Putamen (tissue), 1 donor: Measurements from ENCODE around the gene EPHA4.

Experiments used
- DNase-seq: peaks from one replicate; pipeline ENCODE4 v3.0.0-alpha.2; 2016; ENCODE audit warnings: low spot score

EPHA4 gene

DNA sequence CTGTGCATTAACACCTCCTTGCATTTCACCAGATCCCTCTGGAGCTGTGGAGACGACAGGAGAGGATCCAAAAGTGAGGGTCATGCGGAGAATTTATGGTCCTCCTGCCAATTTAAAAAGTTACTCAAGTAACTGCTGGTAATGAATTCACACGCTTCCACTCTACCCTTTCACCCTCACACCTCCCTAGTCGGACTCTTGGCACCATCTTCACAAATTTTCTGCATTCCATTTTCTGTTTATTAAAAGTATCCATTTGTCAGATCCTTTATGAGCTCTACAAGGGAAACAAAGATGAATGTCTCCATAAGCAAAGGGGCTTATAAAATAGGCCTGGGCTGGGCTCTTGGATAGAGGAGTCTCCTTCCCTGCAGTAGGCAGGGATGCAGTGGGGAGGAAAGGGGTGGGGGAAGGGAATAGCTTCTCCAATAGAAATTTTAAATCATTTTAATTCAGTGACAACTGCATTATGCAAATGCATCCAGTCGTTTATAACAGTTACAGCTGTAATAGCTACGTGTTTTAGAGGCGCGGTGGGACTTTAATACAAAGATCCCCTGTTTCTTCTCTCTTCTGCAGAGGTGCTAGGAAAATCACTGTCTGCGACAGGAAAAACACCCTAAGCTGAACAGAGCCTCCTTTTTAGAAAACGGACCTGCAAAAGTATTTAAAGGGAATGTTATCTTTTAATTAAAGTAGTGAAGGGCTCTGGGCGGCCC, 132.2 kb downstream of the EPHA4 start:
- DNase-seq, result no peak

DNA sequence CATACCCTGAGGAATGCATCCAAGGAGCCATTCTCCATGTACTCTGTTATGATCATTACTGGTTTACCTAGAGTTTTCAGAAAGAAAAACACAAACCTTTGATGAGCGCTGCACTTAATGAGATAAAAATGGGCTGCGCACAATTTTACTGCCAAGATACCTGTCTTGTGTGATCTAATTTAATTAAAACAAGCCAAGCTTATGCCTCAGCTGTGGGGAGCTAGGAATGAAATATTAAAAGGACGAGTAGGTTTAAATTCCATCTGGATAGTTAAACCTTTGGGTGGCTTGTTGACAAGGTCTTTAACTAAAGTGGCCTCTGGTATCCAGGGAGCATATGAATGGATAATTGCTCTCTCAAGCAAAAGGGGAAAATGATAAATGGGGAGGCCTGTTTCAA, 135.0 kb downstream of the EPHA4 start:
- no peak for DNase-seq

DNA sequence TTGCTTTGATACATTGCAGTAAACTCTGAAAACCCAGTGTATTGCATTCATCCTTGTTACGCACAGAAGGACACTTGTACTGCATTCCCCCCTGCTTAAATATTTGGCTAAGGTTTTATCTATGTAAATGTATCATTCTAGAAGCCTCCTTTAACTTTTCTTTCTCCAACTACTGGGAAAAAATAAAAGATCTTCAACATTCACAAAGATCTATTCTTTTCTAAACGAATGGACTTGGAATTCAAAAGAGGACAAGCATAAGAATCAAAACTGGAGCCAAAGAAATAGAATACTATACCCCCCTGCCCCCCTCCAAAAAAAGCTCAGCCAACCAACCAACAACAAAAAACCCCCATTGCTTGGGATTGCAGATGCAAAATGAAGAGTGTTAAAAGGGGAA, 136.9 kb downstream of the EPHA4 start:
- DNase-seq, result no peak

DNA sequence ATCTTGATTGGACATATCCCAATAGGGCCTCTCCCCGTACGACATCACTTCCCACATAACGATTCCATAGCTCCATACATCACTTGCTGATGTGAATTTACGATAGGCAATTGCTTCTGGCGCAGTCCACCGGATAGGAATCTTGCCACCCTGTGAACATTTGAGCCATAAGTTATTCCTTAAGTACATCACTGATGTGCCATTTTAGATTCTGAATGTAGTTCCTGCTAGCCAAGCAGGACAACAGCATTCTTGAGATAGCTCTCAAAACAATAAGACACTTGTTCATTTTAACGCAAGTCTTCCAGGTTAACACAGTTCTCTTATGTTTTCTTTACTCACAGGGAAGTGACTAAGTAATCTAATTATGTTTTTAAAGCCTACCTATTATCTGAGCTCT, 138.0 kb downstream of the EPHA4 start:
- DNase-seq, result no peak

DNA sequence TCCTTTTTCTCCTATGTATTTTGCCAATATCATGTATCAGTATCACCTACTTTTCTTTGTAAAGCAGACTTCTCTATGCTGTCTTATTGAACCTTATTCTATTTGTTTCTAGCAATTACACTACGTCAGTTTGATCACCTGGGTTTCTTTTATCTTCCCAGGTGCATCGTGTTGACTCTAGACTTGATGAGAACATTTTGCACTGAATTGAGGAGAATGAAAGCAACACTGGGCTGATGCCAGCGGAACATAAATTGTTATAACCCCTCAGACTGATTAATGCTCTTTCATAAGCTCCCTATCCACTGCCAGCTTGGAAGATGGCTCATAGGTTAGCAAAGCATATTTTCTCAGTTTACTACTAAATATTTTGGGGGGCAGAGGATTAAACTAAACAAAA, 140.6 kb downstream of the EPHA4 start:
- DNase-seq, result no peak

DNA sequence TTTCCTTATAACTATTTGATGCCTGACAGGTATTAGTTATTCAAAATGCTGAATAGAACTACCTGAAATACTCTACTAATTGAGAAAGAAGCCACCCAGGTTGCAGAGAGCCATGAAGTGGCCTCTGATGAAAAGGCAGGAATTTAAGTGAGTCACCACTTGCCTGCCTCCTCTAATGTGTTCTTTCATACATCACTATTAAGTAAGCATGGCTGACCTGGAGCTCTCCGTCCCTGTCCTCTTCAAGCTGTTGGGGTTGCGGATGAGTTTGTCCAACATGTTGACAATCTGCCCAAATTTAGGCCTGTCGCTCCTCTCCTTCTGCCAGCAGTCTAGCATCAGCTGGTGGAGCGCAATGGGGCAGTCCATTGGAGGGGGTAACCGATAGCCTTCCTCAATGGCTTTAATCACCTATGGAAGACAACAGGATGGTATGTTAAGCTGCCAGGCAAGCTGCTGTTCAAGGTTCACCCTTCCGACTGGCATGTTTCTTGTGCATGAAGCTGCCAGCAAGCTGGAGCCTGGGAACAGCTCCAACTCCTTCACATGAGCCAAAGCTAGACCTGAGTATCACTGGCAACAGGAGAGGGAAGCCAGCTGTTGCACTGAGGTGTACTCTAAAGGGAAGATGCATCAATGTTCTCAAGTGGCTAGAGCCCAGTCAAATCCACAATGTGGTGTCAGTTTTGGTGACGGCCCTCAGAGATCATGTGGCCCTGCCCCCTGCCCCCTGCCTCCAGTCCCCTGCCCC, 142.2 kb downstream of the EPHA4 start:
- DNase-seq, result no peak

DNA sequence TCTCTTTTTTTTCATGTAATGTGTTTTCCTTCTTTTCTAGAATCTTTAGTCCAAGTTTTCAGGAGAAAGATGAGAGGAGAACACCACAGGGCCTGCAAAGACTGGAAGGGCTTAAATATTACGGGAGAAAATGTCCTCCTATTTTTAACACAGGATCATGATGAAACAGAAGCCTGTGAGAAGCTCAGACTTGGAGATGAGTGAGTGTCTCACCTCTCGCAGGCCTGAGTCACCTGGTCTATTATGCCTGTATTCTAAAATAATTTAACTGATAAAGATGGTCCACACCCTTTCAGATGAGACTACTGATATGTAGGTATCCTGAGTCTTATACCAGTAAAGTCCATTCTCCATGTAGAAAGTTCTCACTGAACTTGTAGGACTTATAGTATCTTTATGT, 143.2 kb downstream of the EPHA4 start:
- DNase-seq, result no peak

DNA sequence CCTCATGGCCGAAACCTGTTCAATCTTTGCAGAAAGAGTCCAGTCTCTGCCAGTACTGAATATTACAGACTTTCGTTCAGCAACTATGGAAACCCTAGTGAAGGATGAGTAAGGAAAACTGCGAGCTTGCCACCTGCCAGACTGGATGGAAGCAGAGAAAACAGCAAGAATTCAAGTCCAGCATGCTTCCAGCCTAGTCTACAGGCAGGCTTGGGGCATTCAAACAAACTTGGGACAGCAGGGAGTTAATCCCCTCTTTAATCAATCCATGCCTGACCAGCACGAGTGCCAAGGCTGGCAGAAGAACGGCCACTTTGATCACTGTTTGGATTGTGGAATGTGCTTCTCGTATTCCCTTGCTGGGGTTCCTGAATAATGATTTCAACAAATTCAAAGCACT, 145.2 kb downstream of the EPHA4 start:
- DNase-seq, result peak; percentile 46

DNA sequence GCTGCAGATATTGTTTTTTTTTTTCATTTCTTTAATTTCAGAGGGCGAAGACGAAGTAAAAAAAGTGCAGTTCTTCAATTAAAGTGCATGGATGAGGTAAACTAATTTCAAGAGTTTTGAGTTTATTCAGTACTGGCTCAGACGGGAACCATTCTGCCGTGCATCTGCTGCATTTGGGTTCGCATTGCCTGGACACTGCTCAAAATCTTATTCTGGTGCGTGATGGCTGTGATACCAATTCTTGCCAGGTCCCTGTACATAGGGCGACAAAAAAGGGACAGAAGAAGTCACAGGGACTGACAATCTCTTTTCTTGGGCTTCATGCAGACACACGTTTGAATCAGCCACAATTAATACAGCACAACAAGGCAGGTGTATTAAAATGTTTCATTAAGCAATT, 146.2 kb downstream of the EPHA4 start:
- no peak for DNase-seq

DNA sequence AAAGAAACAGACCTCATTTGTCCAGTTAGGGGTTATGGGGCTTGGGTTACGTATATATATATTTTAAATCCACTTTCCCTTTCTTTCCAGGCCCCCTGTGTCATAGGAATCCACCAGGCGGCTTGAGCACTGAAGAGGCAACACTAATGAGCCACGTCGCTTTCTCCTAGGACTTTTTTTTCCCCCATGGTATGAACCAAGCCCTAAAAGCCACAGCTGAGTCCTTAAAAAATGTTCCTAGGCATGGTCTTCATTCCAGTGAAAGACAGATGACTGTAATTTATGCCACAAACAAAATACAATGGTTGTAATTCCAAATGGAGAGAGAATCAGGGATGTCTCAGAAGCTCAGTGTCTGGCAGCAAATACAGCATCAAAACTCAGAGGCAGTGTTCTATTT, 146.8 kb downstream of the EPHA4 start:
- DNase-seq, result no peak

DNA sequence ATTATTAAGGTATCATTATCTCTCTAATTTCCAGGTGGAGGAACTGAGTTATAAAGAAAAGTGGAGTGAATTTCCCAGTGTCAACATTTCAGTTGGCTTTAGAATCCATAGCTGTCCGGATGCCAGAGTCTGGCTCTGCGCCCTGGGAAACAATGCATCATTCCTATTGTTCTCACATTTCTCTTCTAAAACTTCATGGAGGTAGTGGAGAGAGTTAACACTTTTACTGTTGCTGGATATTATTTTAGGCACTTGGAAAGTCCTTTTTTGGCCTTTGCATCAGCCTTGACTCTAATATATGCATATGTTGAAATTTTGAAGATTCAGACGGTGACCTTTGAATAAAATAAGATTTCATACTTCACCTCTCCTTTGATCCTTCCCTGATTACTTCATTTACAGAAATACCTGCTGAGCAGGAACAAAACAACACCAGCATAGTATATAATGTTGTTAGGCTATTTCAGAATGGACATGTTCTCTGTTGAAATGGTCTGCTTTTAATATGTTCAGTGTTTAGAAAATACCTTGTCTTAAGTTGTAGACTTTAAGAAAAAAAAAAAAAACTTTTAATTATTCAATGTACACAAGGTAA, 148.8 kb downstream of the EPHA4 start:
- DNase-seq, result no peak

DNA sequence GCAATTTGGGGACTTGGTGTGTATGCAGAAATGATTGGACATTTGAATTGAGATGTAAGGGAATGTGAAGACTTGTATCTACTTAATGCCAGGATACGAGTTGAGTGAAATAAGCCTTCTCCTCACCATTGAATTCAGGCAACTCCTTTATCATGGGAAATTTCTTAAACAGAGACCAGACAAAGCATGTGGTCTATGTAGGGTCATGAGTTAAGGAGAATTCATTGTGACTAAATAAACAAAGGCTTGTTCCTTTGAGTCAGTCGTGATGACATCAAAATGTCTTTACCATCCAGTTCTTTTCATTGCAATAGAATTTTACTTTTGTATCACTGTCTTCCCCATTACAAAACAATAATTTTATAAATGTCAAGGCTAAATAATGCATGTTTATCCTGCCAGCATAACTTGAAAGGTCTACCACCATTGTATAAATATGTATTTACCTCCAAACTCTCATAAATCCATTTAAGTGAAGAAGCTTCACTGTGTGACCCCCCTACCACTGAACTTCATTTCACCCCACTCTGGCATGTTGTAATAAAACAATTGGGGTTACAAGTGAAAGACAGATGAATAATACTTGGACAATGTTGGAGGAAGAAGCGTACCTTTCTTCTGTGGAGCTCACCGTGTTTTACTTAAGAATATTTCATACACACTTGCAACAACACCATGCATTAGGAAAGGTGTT, 149.4 kb downstream of the EPHA4 start:
- no peak for DNase-seq

DNA sequence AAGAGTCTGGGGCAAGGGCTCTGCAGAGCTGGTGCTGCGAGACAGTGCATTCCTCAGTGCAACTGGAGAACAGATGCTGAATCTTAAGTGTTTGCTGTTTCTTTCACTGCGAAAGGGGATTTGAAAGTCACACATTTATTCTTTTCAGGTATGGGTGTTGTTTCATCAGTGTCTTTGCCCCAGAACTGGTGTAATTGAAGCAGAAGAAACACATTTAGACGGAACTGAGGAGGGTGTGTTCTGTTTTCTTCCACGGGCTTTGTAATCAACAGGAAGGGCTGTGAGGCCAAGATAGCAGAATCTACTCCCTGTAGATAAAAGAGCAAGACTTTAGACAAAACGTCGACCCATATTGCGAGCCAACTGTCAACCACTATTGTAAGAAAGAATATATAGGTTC, 151.9 kb downstream of the EPHA4 start:
- no peak for DNase-seq

DNA sequence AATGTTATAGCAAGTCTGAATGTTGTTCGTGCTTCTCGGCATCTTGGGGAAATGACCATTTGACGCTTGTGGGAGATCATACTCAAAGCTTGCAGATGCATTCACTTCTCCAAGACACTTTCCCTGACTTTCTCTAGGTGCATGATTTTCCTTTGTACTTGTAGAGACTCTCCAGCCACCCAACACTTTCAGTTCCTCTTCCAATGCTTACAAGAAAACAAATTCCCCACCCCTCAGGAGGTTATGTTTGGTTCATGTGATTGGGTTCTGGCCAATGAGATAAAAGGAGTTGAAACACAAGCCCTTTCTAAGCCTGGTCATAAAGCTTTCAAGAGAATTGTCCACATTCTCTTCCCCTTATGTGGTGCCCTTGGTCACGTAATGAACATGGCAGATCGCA, 156.3 kb downstream of the EPHA4 start:
- DNase-seq, result no peak

DNA sequence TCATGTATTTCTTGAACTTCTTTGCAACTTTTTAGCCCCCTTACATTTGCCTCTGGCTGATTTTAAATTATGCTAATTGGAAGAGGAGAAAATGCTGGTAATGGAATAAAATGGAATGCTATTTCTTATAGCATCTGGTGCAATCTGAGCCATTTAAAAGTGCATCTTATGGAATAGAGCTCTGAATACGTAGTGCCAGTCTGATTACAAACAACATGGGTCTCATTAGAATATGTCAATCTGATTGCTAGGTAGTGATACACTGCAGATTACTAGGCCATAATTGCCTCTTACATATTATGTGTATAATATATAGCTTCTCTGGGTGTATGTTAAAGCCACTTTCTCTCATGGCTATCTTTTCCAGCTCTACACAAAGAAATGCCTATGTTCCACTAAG, 159.1 kb downstream of the EPHA4 start:
- DNase-seq, result no peak

DNA sequence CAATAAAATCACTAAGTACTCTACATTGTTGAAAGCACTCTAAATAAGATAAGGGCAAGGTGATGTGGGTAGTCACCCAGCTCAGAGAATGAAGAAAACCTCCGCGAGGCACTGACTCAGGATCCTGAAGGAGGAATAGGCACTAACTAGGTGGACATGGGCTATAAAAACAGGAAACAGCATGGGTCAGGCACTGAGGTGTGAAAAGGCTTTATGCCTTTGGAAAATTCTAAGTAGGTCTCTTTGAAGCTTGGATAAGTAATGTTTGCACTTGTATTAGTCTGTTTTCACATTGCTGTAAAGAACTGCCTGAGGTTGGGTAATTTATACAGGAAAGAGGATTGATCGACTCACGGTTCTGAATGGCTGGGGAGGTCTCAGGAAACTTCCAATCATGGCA, 161.6 kb downstream of the EPHA4 start:
- no peak for DNase-seq

DNA sequence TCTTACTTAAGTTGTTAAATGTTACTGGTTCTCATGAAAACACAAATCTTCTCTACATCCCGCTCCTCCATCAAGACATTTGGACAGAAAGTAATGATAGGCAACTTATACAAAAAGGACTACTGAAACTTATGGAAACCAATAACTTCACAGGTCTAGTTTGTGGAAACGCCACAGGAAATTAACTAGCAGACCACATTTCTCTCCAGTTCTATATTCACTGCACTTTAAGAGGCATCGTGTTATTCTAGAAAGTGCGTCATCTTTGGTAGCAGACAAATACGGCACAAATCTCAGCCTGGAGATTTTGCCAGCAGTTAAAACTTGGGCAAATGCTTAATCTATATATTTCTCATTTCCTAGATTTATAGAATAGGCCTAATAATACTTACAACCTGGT, 164.3 kb downstream of the EPHA4 start:
- no peak for DNase-seq

DNA sequence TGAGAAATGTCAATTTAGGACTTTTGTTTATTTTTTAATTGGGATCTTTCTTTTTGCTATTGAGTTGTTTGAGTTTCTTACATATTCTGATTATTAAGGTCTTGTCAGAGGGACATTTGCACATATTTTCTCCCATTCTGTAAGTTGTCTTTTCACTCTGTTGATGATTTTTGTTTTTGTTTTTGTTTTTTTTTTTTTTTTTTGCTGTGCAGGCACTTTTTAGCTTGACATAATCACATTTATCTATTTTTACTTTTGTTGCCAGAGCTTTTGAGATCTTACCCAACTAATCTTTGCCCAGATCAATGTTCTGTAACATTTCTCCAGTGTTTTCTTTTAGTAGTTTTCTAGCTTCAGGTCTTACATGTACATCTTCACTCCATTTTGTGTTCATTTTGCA, 166.6 kb downstream of the EPHA4 start:
- DNase-seq, result no peak

DNA sequence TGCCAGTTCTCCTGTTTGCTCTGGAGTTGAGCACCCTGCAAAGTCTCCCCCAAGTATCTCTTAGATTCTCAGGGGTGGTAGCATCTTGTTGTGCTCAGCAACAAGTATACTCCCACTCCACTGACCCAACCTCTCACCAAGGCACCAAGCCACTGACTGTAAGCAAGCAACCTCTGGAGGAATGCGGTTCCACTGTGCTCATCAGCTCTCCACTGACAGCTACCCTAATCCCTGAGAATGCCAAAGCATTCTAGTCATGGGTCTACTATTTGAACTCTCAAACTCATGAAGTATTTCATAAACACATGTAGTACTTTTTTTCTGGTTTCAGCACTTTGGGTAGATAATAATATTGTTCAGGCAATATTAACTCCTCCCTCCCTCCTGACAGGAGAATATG, 170.0 kb downstream of the EPHA4 start:
- no peak for DNase-seq

DNA sequence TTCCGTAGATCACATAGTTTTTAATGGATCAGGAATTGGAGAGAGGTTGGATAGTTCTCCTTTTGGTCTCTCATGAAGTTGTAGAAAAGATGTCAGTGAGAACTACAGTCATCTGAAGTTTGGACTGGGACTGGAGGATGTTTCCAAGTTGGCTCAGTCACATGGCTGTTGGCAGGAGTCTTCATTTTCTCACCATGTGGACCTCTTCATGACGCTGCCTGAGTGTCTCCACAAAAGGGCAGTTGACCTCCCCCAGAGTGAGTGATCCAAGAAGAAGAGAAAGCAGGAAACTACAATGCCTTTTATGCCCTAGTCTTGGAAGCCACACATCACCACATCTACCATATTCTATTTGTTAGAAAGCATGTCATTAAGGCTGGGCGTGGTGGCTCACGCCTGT, 171.7 kb downstream of the EPHA4 start:
- DNase-seq, result no peak

DNA sequence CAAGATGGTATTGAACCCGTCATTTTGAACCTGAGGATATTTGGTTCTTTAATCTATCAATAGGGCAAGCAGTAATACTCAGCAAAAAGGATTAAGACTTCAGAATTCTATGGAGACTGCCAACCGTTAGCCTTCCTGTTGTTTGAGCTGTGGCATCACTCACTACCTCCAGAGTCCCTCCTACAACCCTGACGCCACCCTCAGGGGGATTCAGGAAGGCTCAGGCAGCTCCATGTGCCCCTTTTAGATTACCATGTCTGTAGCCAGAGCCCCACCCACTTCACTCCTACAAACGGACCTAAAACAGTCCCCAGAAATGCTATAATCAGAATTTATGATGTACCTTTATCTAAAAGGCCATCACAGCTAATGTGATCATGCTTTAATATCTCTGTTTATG, 172.9 kb downstream of the EPHA4 start:
- no peak for DNase-seq

DNA sequence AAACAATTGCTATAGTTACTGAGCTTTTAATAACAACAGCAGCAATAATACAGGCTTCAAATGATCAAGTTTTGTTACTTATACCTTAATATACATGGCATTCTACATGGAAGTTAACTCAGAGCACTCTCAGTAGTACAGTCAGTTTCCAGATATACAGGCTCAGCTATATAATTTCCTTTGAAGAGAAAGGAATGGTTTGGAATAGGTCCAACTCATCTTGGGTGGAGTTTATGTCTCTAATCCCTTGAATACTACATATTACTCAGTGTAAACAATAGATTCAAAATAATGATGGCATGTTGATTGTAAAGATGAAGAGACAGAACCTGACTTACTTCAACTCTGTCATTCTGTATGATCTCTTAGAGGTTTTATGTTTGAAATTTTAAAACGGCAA, 174.9 kb downstream of the EPHA4 start:
- no peak for DNase-seq
